Skin of body (tissue), 2 donors: ENCODE data around the gene CABP2. TPM values are rescaled to one million over a fixed set of nuclear protein-coding genes. Genes with fewer than 3 reads are reported as not detected.
"Not testable (repeated sequence)": the region's sequence is repeated elsewhere in the genome, so short reads cannot be mapped to it uniquely, and the experiment has no call there.

Source experiments
- DNase-seq: peaks from one replicate; lab custom pipeline; 2025; lab: John Stamatoyannopoulos, UW
- total RNA-seq: library from RNA; depleted of rRNA; stranded (reverse); fragments of >200 nt; gene quantifications from one replicate; pipeline ENCODE4 v1.2.3, GENCODE V29; 2014

CABP2 gene
- total RNA-seq, 1 donor from 2014 or later: not detected

DNA sequence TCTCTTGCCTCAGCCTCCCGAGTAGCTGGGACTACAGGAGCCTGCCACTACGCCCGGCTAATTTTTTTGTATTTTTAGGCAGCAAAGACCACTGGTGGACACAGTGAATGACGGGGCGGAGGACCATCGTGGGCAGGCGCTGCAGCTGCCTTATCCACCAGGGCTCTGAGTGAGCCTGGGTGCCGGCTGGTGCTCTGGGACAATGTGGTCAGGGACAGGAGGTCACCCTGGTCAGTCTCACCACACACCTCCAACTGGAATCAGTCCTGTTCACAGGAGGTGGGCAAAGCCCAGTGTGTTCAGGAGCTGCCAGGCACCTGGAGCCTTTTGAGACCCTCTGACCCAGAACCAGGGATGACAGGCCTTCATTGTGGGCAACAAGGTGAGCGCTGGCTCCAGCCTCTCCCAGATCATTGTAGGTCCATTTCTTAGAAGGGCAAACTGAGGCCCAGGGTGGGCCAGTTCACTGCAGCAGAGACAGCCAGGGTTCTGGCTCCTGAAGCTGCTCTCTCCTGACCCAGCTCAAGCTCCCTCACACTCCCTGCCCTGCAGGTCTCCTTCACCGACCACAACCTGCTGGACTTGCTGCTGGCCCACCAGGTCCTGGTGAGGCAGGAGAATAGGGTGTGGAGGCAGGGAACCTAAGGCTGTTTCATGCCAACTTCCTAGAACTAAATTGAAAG is 15.7 kb upstream of the CABP2 start:
- no peak for DNase-seq

DNA sequence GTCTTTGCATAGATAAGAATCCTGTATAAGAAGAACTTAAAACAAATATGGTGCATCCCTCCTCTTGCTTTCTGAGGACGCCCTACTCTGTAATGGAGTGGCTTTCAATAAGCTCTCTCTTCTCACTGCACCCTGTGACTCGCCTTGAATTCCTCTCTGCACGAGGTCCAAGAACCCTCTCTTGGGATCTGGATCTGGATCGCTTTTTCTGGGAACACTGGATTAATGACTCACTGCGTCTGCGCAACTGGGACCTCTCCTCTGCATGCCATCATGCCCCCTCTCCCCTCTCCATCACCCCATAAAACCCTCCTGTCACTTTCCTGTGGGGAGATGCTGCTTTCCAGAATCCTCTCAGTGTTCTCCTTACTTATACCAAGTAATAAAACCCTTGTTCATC is 15.1 kb upstream of the CABP2 start:
- no peak for DNase-seq

DNA sequence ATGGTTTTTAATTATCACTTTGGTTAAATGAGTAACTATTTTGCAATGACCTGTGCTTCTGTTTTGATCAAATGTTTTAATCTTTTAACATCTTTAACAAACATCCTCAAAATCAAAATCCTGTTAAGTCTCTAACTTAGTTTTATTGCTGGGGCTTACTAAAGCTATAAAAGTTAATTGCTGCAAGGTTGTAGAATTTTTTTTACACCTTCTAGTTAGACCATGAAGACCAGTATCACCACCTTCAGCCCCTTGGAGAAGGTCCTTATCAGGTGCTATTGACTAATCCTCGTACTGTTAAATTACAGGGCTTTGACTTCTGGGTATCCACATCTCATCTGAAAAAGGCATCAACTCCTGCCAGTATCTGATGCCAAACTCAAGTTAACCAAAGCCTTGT is 12.3 kb upstream of the CABP2 start:
- DNase-seq: no peak

DNA sequence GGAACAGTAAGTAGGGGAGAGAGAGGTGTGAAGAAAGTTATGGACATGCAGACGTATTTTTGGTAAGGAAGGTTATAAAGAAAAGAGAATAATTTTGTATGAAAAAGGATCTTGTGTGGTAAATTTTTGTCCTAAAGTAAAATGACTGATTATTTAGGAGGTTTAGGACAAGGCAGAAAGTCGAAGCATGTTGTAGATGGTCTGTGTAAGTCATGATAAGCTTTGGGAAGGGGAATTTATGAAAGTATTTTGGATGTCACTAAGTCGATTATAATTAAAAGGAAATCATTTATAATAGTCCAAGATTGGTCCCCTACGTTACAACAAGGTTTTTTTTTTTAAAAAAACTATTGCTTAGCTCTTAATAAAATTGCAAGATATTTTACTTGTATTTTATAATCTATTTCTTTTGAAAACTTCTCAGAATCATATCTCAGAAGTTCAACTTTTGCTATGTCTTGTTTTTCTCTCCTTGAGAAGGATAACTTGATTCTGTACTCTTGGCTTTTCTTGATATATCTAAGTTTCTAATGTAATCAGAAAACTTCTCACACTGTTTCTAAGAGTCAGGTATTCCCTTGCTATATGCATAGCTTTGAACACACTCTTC is 10.9 kb upstream of the CABP2 start:
- DNase-seq: no peak

DNA sequence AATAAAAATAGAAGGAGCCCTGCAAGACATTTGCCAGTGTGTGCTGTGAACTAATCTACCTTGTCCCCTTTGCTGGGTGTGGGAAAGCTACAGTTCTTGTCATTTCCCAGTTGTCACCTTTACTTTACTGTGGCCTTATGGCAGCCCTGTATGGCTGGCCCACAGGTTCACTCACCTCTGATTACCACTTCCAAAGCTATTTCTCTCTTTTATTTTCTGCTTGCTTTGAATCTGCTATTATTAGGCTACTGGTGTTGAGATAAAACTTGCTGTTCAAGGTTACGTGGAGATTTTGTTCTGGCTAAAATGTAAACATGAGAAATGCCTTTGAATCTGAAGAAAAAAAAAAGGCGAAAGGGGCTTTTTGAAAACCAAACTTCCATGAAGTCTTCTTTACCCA is 9.6 kb upstream of the CABP2 start:
- no peak for DNase-seq

DNA sequence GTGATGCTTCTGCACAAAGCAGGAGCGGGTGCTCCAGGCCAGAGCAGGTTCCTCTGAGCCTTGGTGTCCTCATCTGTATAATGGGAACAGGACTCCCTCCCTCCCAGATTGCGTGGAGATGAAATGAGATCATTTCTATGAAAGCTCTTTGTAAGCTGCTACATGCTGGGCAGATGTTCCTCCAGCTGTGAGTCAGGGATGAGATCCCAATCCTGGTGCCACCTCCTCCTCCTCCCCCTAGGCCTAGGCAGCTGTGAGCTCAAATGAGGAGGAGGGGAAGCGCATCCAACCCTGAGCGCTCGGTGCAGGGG is 7.0 kb upstream of the CABP2 start:
- DNase-seq: peak; percentile 28

DNA sequence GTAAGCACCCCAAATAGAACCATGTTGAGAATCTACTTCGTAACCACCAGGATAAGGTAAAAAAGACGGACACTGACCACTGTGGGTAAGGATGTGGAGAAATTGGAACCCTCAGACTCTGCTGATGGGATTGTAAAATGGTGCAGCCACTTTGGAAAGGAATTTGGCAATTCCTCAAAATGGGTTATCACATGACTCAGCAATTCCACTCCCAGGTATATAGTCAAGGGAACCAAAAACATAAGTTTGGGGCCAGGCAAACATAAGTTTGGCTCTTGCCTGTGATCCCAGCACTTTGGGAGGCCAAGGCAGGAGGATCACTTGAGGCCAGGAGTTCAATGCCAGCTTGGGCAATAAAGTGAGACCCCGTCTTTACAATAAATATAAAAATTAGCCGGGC is 5.1 kb upstream of the CABP2 start:
- no peak for DNase-seq

DNA sequence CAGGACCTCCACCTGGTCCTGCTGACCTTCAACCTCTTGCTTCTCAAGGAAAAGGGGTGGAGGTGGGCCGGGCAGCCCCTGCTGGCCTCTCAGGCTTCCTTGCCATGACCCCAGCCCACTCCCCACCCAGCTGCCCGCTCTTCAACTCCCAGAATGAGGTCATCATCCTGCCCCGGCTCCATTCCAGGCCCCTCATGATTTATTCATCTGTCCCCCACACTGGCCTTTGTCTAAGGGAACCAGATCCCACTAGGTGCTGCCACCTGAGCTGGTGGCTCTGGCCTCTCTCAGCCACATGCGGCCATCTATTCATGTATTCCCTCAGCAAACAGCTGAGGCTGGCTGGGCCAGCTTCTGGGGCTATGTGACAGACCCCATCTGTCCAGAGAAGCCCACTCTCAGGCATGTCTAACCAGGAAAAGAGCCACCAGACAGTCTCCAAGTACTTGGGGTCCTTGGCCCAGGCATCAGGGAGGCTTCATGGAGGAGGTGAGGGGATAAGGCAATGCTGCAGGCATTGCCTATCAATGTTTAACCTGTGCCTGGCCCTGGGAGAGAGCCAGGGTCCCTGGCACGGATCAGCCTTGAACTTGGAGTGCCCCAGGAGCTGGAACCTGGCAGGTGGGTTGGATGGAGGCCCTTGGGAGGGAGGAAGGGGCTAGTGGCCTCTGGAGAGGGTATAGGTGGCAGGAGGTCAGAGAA is 2.2 kb upstream of the CABP2 start:
- DNase-seq: no peak

DNA sequence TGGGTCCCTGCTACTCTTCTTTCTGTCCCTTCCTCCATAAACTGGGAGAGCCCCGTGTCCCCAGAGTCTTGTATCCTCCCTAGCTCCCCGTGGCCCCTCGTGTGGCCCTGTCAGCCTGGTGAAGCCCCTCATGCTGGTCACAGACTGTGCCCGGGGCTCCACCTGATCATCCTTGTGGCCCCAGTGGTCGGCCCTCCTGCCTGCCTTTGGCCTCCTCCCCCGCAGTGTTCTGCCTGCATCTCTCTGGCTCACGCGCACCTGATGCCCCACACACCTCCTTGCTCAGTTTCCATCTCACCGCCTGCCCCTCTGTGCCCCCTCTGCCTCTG is 1.2 kb upstream of the CABP2 start:
- no peak for DNase-seq

DNA sequence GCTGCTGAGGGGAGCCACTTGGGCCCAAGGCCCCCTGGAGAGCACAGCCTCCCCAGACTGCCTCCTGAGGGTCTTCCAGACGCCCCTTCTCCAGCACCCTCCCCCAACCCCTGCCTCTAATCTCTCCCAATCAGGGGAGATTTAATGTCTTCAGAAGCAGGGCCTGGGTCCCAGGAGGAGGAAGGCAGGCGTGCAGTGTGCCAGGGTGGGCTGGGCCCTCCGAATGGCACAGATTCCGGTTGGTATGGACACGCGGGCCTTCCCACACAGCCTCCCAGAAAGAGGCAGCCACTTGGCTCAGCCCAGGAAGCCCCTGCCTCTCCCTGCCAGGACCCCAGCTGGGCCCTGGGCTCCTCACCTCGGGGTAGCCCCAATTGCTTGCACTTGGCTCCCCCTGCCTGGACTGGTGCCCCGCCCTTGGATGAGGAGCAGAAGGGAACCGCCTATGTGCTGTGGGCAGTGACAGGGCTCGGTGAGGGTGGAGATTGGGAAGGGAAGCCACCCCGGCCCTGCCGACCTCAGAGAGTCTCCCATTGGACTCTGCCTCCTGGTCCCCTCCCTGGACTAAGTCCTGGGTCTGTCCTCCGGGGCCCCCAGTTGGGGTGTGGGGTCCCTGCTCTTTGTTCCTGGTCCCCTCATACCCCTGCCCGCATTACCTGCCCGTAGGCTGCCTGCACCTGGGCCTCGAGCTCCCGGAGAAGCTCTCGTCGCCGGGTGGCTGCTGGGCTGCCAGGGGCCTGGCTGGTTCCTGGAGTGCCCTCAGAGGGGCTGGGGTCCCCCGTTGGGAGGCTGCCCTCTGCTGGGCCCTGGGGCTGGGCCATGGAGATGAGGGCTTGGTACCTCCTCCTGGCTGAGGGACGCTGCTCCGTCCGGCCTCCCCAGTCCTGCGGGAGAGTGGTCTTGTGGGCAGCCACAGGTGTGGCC is 572 bp upstream of the CABP2 start:
- DNase-seq: no peak

DNA sequence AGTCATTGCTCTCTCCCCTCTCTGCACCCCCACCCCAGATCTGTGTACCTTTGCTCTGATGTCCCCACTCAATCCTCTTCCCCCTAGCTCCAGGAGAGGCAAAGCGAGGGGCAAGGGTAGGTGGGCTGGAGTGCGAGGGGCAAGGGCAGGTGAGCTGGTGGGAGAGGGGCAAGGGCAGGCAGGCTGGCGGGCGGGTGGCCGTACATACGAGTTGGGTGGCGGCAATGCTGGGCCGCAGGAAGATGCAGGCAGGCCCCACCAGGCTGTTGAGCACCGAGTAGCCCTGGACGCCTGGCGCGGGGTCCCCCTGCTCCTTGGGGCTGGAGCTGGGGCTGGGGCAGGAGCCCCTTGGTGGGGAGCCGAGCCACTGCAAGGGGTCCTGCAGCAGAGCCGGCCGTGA is 908 bp downstream of the CABP2 start:
- DNase-seq: no peak

DNA sequence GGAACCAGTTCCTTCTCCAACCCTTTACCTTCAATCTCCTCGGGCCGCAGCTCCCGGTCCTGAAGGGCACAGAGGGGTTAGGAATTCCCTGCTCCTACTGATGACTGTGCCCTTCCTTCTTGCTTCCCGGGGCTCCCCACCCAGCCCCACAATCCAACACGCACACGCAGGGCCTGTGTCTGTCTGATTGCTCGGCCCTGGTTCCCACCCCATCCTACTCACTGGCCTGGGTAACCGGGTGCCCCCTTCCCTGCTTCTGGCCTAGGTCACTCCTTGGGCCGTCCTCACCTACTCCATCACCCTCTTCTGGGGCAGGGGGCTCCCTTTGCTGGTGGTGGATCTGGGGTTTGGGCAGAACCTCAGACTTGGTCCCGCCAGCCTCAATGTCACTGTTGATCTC is 1.3 kb downstream of the CABP2 start:
- DNase-seq: no peak

DNA sequence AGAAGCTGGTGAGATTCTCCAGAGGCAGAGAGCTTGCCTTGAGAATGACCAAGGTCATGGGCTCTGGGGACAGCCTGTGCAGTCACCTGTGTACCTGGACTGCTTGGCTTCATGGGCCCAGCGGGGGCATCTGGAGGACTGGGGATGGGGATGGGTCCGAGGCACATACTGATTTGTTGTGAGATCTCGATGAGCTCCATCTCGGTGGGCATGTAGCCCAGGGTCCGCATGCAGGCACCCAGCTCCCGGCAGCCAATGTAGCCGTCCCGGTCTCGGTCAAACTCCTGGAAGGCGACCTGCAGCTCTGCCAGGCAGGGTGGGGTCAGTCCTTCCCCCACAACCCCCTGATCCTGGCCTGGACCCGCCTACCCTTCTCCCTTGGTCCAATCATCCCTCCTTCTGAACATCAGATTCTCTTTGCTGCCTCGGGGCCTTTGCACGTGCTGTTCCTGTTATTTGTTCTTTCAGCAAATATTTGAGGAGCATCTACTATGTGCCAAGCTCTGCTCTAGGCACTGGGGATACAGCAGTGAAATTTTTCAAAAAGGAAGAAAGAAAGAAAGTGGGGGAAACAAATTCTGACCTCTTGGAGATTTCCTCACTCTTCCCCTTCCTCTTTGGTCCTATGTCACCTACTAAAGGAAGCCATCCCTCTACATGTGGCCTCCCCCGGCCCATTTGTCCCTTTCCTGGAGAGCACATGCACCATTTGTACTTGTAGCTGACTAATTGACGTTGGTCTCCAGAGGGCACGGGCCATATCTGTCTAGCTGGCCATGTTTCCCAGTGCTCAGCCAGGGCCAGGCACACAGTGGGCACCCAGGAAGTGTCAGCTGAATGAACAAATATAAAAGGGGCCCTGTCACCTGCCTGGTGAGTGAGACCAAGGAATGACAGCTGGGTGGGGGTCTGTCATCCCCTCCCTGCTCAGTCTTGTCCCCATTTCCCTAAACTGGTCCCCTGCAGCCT is 2.1 kb downstream of the CABP2 start:
- DNase-seq: no peak

DNA sequence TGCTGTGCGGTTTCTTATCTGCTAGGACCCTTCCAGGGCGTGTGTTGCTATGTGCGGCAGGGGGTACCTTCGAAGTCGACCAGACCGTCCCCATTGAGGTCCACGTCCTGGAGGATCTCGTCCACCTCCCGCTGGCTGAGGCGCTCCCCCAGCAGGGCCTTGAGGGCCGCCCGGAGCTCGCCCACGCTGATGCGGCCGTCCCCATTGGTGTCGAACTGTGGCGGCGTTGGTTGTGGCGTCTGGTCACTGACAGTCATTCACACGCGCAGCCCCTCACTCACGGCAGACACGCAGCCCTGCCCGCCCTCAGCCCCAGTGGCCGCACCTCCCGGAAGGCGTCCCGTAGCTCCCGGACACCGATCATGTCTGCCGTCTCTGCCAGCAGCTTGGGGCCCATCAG is 3.5 kb downstream of the CABP2 start:
- DNase-seq: no peak

DNA sequence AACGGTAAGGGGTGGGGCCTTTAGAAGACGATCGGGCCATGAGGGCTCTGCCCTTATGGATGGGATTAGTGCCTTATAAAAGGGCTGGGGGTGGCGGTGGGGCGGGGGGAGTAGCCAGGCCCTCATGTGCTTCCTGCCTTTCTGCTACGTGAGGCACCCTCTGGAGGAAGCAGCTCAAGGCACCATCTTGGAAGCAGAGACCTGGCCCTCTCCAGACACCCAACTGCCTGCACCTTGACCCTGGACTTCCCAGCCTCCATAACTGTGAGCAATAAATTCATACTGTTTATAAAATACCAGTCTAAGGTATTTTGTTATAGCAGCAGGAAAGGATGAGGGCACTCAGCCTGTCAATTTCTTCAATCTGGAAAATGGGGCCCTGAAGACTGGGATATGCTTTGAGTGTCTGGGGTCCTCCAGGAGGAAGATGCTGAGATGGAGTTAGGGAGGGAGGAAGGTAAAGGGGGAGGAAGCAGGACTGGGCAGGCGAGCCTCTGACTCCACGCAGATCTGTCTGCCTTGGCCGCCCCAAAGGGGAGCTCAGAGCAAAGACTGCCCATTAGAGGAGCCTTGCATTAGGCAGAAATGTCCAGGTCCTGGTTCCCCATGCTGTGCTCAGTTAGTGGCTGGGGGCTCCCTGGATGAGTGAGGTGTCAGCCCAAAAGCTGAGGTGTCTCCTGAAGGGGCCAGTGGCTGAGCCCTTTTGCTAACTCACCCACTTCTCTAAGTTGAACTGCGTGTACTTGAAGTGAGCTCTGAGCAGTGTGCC is 5.3 kb downstream of the CABP2 start:
- no peak for DNase-seq

DNA sequence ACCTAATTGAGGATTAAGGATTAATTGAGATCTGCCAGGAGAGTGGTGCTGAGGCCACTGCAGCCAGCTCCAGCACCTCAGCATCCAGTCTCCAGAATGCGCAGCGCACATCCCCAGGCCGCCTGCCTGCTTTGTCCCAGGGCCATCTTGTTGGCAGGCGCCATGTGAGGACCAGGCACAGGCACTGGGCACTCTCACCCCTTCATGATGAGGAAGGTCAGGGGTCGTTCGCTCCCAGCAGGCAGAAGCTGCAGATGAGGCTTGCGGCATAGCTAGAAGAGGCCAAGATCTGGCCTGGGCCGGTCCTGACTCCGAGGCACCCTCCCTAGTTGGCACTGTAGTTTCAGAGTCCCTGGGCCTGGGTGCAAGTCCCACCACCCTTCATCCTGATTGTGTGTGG is 6.4 kb downstream of the CABP2 start:
- no peak for DNase-seq

DNA sequence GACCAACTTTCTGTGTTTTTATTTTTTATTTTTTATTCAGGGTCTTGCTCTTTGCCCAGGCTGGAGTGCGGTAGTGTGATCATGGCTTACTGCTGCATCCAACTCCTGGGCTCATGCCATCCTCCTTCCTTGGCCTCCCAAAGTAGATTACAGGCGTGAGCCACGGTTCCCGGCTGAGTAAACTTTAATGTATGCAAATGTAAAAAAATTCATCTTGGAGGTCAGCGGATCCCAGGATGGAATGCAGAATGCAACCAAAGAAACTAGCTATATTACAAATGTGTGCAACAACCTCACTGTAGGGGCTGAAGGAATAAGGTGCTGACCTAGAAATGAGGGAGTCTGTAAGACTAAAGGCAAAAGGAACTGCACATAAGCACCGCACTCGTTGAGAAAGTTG is 9.1 kb downstream of the CABP2 start:
- DNase-seq: no peak

DNA sequence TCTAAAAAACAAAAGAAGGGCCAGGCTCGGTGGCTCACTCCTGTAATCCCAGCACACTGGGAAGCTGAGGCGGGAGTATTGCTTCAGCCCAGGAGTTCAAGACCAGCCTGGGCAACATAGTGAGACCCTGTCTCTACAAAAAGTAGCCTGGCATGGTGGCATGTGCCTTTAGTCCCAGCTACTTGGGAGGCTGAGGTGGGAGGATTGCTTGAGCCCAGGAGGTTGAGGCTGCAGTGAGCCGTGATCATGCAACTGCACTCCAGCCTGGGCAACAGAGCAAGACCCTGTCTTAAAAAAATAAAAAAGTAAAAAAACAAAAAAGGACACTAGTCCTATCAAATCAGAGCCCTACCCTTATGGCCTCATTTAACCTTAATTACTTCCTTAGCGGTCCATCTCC is 11.7 kb downstream of the CABP2 start:
- DNase-seq: not testable (repeated sequence)

DNA sequence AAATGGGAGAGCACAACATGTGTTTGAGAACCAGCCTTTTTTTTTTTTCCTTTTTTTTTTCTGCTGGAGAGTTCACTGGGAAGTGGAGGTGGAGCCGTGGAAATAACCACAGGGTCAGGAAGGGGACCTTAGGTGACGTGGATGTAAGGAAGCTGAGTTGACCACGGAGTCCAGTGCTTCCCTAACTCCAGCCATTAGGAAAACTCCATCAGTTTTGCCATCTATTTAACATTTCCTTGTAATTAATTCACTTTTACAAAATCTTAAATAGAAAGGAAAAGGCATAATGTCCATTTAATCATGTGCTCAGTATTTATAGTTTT is 13.3 kb downstream of the CABP2 start:
- no peak for DNase-seq

DNA sequence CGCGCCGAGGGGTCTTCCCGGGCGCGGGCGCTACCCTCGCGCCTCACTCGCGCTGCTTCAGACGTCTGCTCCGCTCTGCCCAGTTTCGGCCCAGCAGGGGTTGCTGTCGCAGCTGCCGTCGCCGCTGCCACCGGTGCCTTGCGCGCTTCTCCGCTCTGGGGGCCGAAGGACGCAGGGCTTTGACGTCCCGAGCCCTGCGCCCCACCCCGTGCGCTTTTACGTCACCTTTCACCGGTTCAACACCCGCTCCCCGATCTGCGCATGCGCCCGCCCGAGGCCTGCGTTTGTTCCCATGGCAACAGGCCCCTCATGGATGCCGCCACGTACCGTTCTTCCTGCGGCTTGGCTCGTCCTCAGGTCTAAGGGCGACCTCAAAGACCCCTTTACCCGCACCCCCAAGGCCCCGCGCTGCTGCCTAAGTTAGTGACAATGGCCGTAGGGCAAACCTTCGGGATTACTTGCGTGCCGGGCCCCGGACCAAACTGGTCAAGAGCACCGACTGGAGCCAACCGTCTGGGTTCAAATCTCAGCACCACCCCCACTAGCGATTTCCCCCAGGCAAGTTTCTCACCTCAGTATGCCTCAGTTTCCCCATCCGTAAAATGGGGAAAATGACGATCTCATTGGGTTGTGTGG is 14.6 kb downstream of the CABP2 start:
- peak; percentile 85 for DNase-seq
